Transverse colon (tissue), 4 donors: ENCODE results near the gene MGAT5. TPM values are rescaled to one million over a fixed set of nuclear protein-coding genes. Genes with fewer than 3 reads are reported as not detected.

ENCODE experiments used
- DNase-seq: peaks from one replicate; pipeline ENCODE4 v3.0.0-alpha.2; 2019
- H3K27ac ChIP-seq, 4 donors: fragments of 200-600 bp; sonication (generic); 2 replicates each; pipeline ENCODE4 v1.5.1; 2016 to 2018; ENCODE audit warnings: inconsistent platforms in 4 of 4
- H3K27me3 ChIP-seq: fragments of 200-600 bp; sonication (generic); 2 replicates; pipeline ENCODE4 v1.5.1; 2017; ENCODE audit warnings: inconsistent platforms
- H3K36me3 ChIP-seq, 4 donors: fragments of 200-600 bp; sonication (generic); 2 replicates each; pipeline ENCODE4 v1.5.1; 2017 to 2019; ENCODE audit warnings: inconsistent platforms in 4 of 4
- H3K4me1 ChIP-seq, 4 donors: fragments of 200-600 bp; sonication (generic); 2 replicates each; pipeline ENCODE4 v1.5.1; 2017 to 2020; ENCODE audit warnings: inconsistent platforms in 4 of 4
- H3K4me3 ChIP-seq, 4 donors: fragments of 200-600 bp; sonication (generic); 1 replicate in 1 of 4; 2 replicates in 3 of 4; pipeline versions ENCODE4 v1.5.1 to v1.6.1; 2017 to 2019; ENCODE audit warnings: inconsistent platforms in 4 of 4
- H3K9me3 ChIP-seq, 2 donors: fragments of 200-600 bp; sonication (generic); 2 replicates each; pipeline ENCODE4 v1.5.1; 2017 to 2019; ENCODE audit warnings: inconsistent platforms in 2 of 2
- EP300 ChIP-seq: sonication (generic); formaldehyde crosslinking; IDR thresholded peaks from one replicate; pipeline ENCODE4 v1.6.1; 2017; ENCODE audit warnings: antibody characterized with exemption, low read depth
- POLR2A ChIP-seq: fragments of 450-650 bp; IDR thresholded peaks from one replicate; pipeline ENCODE4 v1.6.1; 2016; ENCODE audit warnings: antibody characterized with exemption, mild to moderate bottlenecking, moderate library complexity
- POLR2AphosphoS5 ChIP-seq, 3 donors: sonication (generic); formaldehyde crosslinking; IDR thresholded peaks; one replicate each; pipeline ENCODE4 v1.6.1; 2016; ENCODE audit warnings: antibody characterized with exemption in 3 of 3
- WGBS, 2 donors: methylation state at CpG; one replicate each; pipeline ENCODE4 v1.1.5; 2018; ENCODE audit warnings: low coverage in 1 of 2; 5-methylcytosine and 5-hydroxymethylcytosine counted together
- in situ Hi-C, 4 donors: fragments of 200-750 bp; cut with MboI; loops; one replicate each; pipeline versions ENCODE4 v1.15.0 to v1.15.1; 2017; ENCODE audit warnings: low sequenced_read_pairs in 3 of 4, low pct_ligation_motif_present in 1 of 4, low pct_unique_long_range_greater_than_20kb in 1 of 4
- intact Hi-C: fragments of 100-400 bp; cut with DNase I; formaldehyde crosslinking; loops from one replicate; pipeline ENCODE4 v1.15.1; 2023; ENCODE audit warnings: low total_unique reads
- total RNA-seq, 4 donors: library from RNA; depleted of rRNA; stranded (reverse); fragments of >200 nt; gene quantifications; one replicate each; pipeline ENCODE4 v1.1.0, GENCODE V29; 2016
- TF ChIP-seq, protein P1 (sequence below), 5 experiments: fragments of 200-600 bp in 3 of 5; fragments of 450-650 bp in 2 of 5; sonication (generic) in 3 of 5; IDR thresholded peaks; 1 replicate in 2 of 5; 2 replicates in 3 of 5; pipeline ENCODE4 v1.5.1; 2016 to 2017; ENCODE audit warnings: antibody characterized with exemption in 5 of 5, inconsistent platforms in 3 of 5, mild to moderate bottlenecking in 2 of 5, moderate library complexity in 1 of 5

MGAT5 gene
- total RNA-seq, 4 donors from 2014 or later = 23.6 to 67.6 (median 55.2) TPM

DNA sequence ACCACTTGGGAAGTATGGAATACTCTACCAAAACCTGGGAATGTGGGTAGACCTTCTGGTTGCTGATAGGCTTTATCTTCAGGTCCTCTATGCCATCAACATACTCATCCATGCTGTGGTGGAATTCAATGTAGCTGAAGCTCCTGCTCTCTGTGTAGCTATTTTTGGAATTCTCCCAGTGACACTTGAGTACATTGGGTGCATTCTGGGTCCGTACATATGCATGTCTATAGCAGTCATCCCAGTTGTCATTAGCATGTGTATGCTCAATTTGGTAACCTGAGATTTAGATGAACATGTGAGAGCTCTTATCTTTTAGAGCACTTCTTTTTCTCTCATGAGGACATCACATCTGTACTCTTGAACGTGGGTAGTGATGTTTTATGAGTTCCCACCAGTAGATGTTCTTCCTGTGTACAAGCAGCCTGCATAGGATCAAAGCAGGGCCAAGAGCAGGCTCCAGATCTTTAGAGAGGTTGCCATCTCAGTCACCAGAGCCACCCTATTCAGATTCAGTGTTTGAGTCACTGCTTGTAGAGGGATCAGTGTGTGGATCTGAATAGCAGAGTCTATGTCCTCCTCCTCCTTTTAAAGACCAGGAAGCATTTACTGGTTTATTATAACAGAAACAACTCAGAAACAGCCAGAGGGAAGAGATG lies 65.9 kb downstream of the MGAT5 start:
- Histone ChIP-seq H3K36me3 (no peaks in the 10 kb centered on the region), H3K9me3 (no peaks in the 10 kb centered on the region), H3K4me1 (peaks cover 0 to 10% (median 0%) of the 10 kb centered on the region in 4 donors), H3K4me3 (no peak overlapping the region), H3K27me3 (no peaks in the 10 kb centered on the region), H3K27ac (no peak overlapping the region)
- in situ Hi-C loops = no loop called here
- TF ChIP-seq POLR2A (no peak), EP300 (no peak), POLR2AphosphoS5 (IDR thresholded peaks at IDR 0.05) (no peak)
- TF ChIP-seq, protein P1, sequence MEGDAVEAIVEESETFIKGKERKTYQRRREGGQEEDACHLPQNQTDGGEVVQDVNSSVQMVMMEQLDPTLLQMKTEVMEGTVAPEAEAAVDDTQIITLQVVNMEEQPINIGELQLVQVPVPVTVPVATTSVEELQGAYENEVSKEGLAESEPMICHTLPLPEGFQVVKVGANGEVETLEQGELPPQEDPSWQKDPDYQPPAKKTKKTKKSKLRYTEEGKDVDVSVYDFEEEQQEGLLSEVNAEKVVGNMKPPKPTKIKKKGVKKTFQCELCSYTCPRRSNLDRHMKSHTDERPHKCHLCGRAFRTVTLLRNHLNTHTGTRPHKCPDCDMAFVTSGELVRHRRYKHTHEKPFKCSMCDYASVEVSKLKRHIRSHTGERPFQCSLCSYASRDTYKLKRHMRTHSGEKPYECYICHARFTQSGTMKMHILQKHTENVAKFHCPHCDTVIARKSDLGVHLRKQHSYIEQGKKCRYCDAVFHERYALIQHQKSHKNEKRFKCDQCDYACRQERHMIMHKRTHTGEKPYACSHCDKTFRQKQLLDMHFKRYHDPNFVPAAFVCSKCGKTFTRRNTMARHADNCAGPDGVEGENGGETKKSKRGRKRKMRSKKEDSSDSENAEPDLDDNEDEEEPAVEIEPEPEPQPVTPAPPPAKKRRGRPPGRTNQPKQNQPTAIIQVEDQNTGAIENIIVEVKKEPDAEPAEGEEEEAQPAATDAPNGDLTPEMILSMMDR (IDR thresholded peaks at IDR 0.05) = no peak
- intact Hi-C loops = no loop called here
- no peak for DNase-seq
- WGBS, 2 donors = 60 to 75% methylated on average over 2 of the region's 2 CpGs

DNA sequence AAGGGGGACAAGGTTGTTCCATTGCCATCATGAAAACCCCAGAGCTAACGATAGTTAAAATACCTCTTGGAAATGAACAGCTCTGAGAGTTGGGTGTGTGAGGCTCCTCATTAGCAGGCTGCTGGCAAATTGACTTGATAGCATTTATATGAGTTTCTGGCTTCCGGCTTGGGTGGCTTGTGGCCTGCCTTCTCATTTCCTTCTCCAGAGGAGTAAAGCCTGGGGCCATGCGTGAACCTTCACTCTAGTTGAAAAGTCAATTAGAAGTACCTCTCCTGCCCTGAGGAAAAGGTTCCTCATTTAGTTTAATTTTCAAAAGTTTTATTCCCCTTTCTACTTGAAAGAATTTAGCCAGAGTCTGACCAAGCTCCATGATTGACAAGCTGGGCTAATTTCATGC lies 67.1 kb downstream of the MGAT5 start:
- WGBS, 2 donors = 92 to 93% methylated on average over 3 of the region's 3 CpGs
- Histone ChIP-seq H3K9me3 (no peaks in the 10 kb centered on the region), H3K27ac (no peak overlapping the region), H3K4me3 (no peak overlapping the region), H3K4me1 (peaks cover 0 to 15% (median 0%) of the 10 kb centered on the region in 4 donors), H3K36me3 (no peaks in the 10 kb centered on the region), H3K27me3 (no peaks in the 10 kb centered on the region)
- in situ Hi-C loops = no loop called here
- TF ChIP-seq, protein P1 (IDR thresholded peaks at IDR 0.05) = no peak
- intact Hi-C loops = no loop called here
- peak; percentile 38 for DNase-seq

DNA sequence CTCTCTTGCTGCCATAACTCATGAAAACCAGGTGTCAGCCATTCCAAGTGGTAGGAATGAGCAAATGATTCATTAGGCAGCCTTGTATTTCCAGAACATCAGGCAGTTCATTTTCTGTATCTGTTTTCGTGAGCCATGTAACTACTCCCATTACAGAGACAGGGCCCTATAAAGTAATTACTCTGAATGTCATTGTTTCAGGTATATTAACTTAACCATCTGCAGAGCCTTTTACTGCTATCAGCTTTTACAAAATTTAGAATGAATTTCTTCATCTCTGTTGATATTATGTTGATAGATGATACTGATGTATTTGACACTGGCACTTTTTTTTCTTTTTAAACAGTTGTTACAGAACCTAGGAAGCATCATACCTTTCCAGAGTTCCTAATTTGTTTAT lies 69.9 kb downstream of the MGAT5 start:
- intact Hi-C loops = no loop called here
- TF ChIP-seq POLR2AphosphoS5 (IDR thresholded peaks at IDR 0.05) (no peak), POLR2A (no peak), EP300 (no peak)
- TF ChIP-seq, protein P1 (IDR thresholded peaks at IDR 0.05) = no peak
- Histone ChIP-seq H3K4me3 (no peak overlapping the region), H3K4me1 (peaks cover 0 to 20% (median 0%) of the 10 kb centered on the region in 4 donors), H3K27me3 (no peaks in the 10 kb centered on the region), H3K36me3 (no peaks in the 10 kb centered on the region), H3K27ac (no peak overlapping the region), H3K9me3 (no peaks in the 10 kb centered on the region)
- in situ Hi-C loops = no loop called here
- WGBS, 2 donors = 96 to 100% methylated on average over 1 of the region's 1 CpG
- DNase-seq = no peak

DNA sequence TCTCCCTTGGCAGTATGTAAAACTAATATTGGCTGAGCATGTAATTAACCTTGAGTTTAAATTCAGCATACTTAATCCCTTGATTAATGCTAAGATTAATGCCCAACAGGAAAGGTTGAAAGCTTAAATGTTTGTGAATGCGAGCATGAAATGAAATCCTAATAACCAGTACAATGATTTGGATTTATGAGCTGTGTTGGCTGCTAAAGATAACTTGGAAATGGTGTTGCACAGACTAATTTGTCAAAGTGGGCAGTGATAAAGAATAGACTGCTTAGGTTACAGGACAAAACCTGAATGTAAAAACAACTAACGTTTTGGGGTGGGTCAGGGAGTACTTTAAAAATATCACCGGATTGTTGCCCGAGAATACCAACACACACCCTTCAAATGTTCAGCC lies 70.6 kb downstream of the MGAT5 start:
- no peak for DNase-seq
- no peaks in the 10 kb centered on the region for H3K9me3 ChIP-seq
- TF ChIP-seq, protein P1 (IDR thresholded peaks at IDR 0.05) = no peak
- TF ChIP-seq POLR2AphosphoS5 (IDR thresholded peaks at IDR 0.05) = no peak
- TF ChIP-seq POLR2A = no peak
- no peak for TF ChIP-seq EP300
- 54 to 68% methylated on average over 4 of the region's 4 CpGs for WGBS, 2 donors
- no peak overlapping the region for H3K4me3 ChIP-seq
- intact Hi-C loops = no loop called here
- peak overlapping the region in 1 of 4 donors; percentile 2 for H3K27ac ChIP-seq
- no peaks in the 10 kb centered on the region for H3K36me3 ChIP-seq
- in situ Hi-C loops = no loop called here
- no peaks in the 10 kb centered on the region for H3K27me3 ChIP-seq
- H3K4me1 ChIP-seq = peaks cover 0 to 20% (median 0%) of the 10 kb centered on the region in 4 donors
